A549 (cell line): ENCODE measurements around the gene SNTA1. TPM values are rescaled to one million over a fixed set of nuclear protein-coding genes. Genes with fewer than 3 reads are reported as not detected.
A peak's percentile ranks its signal among the peaks of the same experiment; 100 is the strongest.
"Not testable (repeated sequence)": the region's sequence is repeated elsewhere in the genome, so short reads cannot be mapped to it uniquely, and the experiment has no call there.

Experiments used
- ATAC-seq, 2 experiments: fragments of 200-7000 bp in 1 of 2; fragments of >200 bp in 1 of 2; cut with Nextera tagmentation in 1 of 2; cut with Tn5 transposase in 1 of 2; 3 replicates each; pipeline versions ENCODE4 v1.8.0 to v1.9.1; 2018 to 2020; ENCODE audit warnings: mild to moderate bottlenecking in 1 of 2, moderate library complexity in 1 of 2
- CTCF ChIA-PET: fragments of 300-600 bp; sonication (Branson Sonifier 250); formaldehyde crosslinking; extraction: SDS; loops from one replicate; lab custom pipeline; 2021; ENCODE audit warnings: antibody characterized with exemption, inconsistent platforms; lab: Yijun Ruan, JAX
- POLR2A ChIA-PET: fragments of 350-600 bp; formaldehyde crosslinking; extraction: SDS; loops from one replicate; lab custom pipeline; 2021; ENCODE audit warnings: antibody characterized with exemption, inconsistent platforms; lab: Yijun Ruan, JAX
- DNase-seq, 2 experiments: peaks; one replicate each; pipeline versions ENCODE4 v3.0.0 to v3.0.0-alpha.2; 2011 to 2016; ENCODE audit warnings: low read depth in 1 of 2, low spot score in 1 of 2
- FAIRE-seq: peaks from 2 replicates; lab custom pipeline; 2011; peaks lifted over from hg19 to GRCh38; lab: Jason Lieb, UNC
- H3K27ac ChIP-seq, 2 experiments: fragments of >200 bp; sonication (Bioruptor Twin); formaldehyde crosslinking; 3 replicates each; pipeline ENCODE4 v1.5.1; 2016 to 2017
- H3K4me1 ChIP-seq: fragments of >200 bp; sonication (Bioruptor Twin); formaldehyde crosslinking; 3 replicates; pipeline ENCODE4 v1.6.1; 2016
- H3K4me2 ChIP-seq: fragments of >200 bp; sonication (Bioruptor Twin); formaldehyde crosslinking; 3 replicates; pipeline ENCODE4 v1.6.1; 2016
- H3K4me3 ChIP-seq: fragments of >200 bp; sonication (Bioruptor Twin); formaldehyde crosslinking; 3 replicates; pipeline ENCODE4 v1.5.1; 2016
- H3K9me3 ChIP-seq: fragments of >200 bp; sonication (Bioruptor Twin); formaldehyde crosslinking; 3 replicates; pipeline ENCODE4 v1.6.1; 2016
- CBX8 ChIP-seq: fragments of 200-600 bp; sonication (generic); IDR thresholded peaks from 2 replicates; pipeline ENCODE4 v1.6.1; 2016
- CEBPB ChIP-seq, 2 experiments: fragments of >200 bp in 1 of 2; sonication (Bioruptor Twin) in 1 of 2; formaldehyde crosslinking in 1 of 2; IDR thresholded peaks; 2 replicates each; pipeline ENCODE4 v1.6.1; 2012 to 2016
- ESRRA ChIP-seq: fragments of 150-350 bp; IDR thresholded peaks from 2 replicates; pipeline ENCODE4 v1.6.1; 2014; ENCODE audit warnings: mild to moderate bottlenecking, low read length, borderline replicate concordance
- FOSL2 ChIP-seq, 2 experiments: fragments of 450-650 bp in 1 of 2; fragments of >200 bp in 1 of 2; sonication (Bioruptor Twin) in 1 of 2; formaldehyde crosslinking; IDR thresholded peaks; 2 replicates each; pipeline versions ENCODE4 v1.5.0 to v1.6.1; 2016 to 2020; ENCODE audit warnings: mild to moderate bottlenecking in 1 of 2, moderate library complexity in 1 of 2
- GATA3 ChIP-seq: IDR thresholded peaks from 2 replicates; pipeline ENCODE4 v1.6.1; 2012; ENCODE audit warnings: borderline replicate concordance
- HOXB13 ChIP-seq: fragments of 250-450 bp; sonication (Bioruptor Pico); IDR thresholded peaks from 2 replicates; pipeline ENCODE4 v1.5.0; 2020; ENCODE audit warnings: low read depth, mild to moderate bottlenecking, moderate library complexity
- HOXB5 ChIP-seq: fragments of 250-450 bp; sonication (Bioruptor Pico); IDR thresholded peaks from 2 replicates; pipeline ENCODE4 v1.5.0; 2020; ENCODE audit warnings: mild to moderate bottlenecking, moderate library complexity
- JUN ChIP-seq, 2 experiments: fragments of >200 bp; sonication (Bioruptor Twin); formaldehyde crosslinking; IDR thresholded peaks; 2 replicates in 1 of 2; 3 replicates in 1 of 2; pipeline ENCODE4 v1.6.1; 2016 to 2017
- JUNB ChIP-seq: fragments of >200 bp; sonication (Bioruptor Twin); formaldehyde crosslinking; IDR thresholded peaks from 2 replicates; pipeline ENCODE4 v1.6.1; 2016
- KDM1A ChIP-seq: fragments of 200-600 bp; sonication (generic); IDR thresholded peaks from 2 replicates; pipeline ENCODE4 v1.6.1; 2016; ENCODE audit warnings: low read depth, mild to moderate bottlenecking
- MAFK ChIP-seq: fragments of 450-650 bp; IDR thresholded peaks from 2 replicates; pipeline ENCODE4 v1.6.1; 2014; ENCODE audit not compliant: partially characterized antibody
- POLR2A ChIP-seq: IDR thresholded peaks from 2 replicates; pipeline ENCODE4 v1.6.1; 2012; ENCODE audit warnings: mild to moderate bottlenecking, low read length
- WGBS: methylation state at CpG from one replicate; pipeline ENCODE4 v1.1.6; 2017; ENCODE audit errors: missing lambda C conversion rate; 5-methylcytosine and 5-hydroxymethylcytosine counted together
- polyA plus RNA-seq, 4 experiments: library from polyadenylated mRNA; depleted of rRNA in 3 of 4; stranded (reverse); fragments of >200 nt; fragmentation: RNase III in 1 of 4; extraction: RNeasy Plus Mini Kit Qiagen cat#74134 plus additional on column Dnase treatment in 1 of 4; gene quantifications; 2 replicates in 3 of 4; 3 replicates in 1 of 4; pipeline ENCODE4 v1.2.3, GENCODE V29; 2011 to 2017
- TF ChIP-seq, protein P1 (sequence below): fragments of >200 bp; sonication (Bioruptor Twin); formaldehyde crosslinking; IDR thresholded peaks from 2 replicates; pipeline ENCODE4 v1.6.1; 2016
- TF ChIP-seq, protein P2 (sequence below): fragments of >200 bp; sonication (Bioruptor Twin); formaldehyde crosslinking; IDR thresholded peaks from 3 replicates; pipeline ENCODE4 v1.6.1; 2016

The SNTA1 gene
- polyA plus RNA-seq, 2 of the 4 experiments (the other 2 are of a cell fraction), result 5.6 to 6.6 TPM

DNA sequence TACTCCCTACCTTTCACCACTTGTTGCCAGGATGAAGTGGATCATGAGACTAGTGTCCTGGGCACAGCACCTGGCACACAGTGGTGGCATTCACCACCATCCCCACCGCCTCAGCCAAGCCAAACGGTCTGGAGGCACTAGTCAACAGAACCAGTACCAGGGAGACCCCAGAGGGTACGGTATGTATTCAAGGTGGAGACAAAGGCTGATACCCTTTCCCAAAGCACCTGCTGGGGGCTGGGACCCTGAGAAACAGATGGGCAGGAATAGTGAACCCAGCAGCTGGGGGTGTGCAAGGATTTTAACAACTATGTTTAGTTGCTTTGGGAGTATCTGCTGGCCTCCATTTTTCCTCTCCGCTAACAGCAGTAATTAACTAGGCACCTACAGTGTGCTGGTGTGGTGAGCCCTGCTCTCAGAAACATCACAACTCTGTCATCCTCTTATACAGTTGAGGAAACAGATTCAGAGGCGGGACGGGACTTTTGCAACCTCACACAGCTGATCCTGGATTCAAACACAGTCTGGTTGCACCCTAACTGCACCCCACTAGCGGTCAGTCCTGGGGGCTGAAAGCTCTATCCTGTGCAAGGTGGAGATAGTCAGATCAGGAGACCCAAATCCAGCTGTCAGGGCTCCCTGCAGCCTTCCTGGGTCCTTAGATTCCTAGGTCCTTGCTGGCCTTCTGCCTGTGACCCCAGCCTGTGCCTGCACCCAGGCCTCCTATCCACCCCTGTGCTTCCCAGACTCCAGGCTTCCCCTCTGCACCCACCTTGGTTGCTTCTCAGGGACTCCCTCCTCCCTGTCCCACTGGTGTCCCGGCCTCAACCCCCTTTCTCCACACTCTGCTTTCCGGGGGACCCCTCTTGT, 1.2 kb downstream of the SNTA1 start (continued):
- TF ChIP-seq FOSL2 (IDR thresholded peaks at IDR 0.05) (no peak), FOSL2 (CRISPR knock-in tag; IDR thresholded peaks at IDR 0.05) (no peak), KDM1A (no peak), HOXB13 (no peak), GATA3 (no peak), HOXB5 (CRISPR knock-in tag) (no peak), CBX8 (no peak), JUN (IDR thresholded peaks at IDR 0.05) (no peak)
- TF ChIP-seq, protein P1, sequence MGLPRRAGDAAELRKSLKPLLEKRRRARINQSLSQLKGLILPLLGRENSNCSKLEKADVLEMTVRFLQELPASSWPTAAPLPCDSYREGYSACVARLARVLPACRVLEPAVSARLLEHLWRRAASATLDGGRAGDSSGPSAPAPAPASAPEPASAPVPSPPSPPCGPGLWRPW, result no peak

- no peaks in the 10 kb centered on the region for H3K9me3 ChIP-seq
- no peak overlapping the region for H3K4me2 ChIP-seq
- H3K4me3 ChIP-seq, result no peak overlapping the region
- no peak for ATAC-seq
- FAIRE-seq, result no peak
- peak; percentile 67; the same call in 1 of the 2 replicates for TF ChIP-seq KDM1A
- TF ChIP-seq, protein P2, sequence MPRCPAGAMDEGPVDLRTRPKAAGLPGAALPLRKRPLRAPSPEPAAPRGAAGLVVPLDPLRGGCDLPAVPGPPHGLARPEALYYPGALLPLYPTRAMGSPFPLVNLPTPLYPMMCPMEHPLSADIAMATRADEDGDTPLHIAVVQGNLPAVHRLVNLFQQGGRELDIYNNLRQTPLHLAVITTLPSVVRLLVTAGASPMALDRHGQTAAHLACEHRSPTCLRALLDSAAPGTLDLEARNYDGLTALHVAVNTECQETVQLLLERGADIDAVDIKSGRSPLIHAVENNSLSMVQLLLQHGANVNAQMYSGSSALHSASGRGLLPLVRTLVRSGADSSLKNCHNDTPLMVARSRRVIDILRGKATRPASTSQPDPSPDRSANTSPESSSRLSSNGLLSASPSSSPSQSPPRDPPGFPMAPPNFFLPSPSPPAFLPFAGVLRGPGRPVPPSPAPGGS, result no peak
- DNase-seq, result no peak
- H3K27ac ChIP-seq, result no peak overlapping the region
- POLR2A ChIA-PET, result interaction anchor here (0.7 kb wide), 1 partner anchor 49 kb away, joined by 3 read pairs; the partner anchor contains the start of gene CBFA2T2
- 92% methylated on average over 7 of the region's 7 CpGs for WGBS
- H3K4me1 ChIP-seq, result peaks cover 5% of the 10 kb centered on the region; the same call in 2 of the 3 replicates
- CTCF ChIA-PET, result interaction anchor here (0.9 to 1.4 kb wide), 3 partner anchors 9 to 16 kb away, joined by 3 to 6 read pairs (median 3); no protein-coding TSS in a partner anchor
Observed at GRCh38 chr20:33441142-33441955, 2.2 kb downstream of the SNTA1 start.

DNA sequence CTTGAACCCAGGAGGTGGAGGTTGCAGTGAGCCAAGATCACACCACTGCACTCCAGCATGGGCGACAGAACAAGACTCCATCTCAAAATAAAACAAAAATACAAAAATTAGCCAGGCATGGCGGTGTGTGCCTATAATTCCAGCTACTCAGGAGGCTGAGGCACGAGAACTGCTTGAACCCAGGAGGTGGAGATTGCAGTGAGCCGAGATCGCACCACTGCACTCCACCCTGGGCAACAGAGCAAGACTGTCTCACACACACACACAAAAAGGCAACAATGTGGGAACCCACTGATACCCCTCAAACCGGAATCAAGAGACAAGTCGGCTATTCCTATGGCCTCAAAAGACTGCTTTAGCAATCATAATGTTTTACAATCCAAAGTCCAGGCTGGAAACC, 3.0 kb downstream of the SNTA1 start:
- FAIRE-seq, H3K4me1 ChIP-seq, H3K4me3 ChIP-seq, H3K9me3 ChIP-seq, ATAC-seq, DNase-seq, POLR2A ChIA-PET, H3K27ac ChIP-seq, H3K4me2 ChIP-seq: not testable (repeated sequence)
- CTCF ChIA-PET, result interaction anchor here (0.7 to 1.4 kb wide), 2 partner anchors 17 to 69 kb away, joined by 3 to 6 read pairs; no protein-coding TSS in a partner anchor
- 93% methylated on average over 7 of the region's 7 CpGs for WGBS

GRCh38 chr20:33438481-33438880, 5.1 kb downstream of the SNTA1 start:
- H3K27ac ChIP-seq, result no peak overlapping the region
- no peaks in the 10 kb centered on the region for H3K4me1 ChIP-seq
- CTCF ChIA-PET, result no interaction called here
- DNase-seq (no peak), FAIRE-seq (no peak), ATAC-seq (no peak)
- TF ChIP-seq, protein P1, result no peak
- TF ChIP-seq KDM1A, result no peak
- TF ChIP-seq JUNB, result no peak
- no peak for TF ChIP-seq POLR2A
- no peak for TF ChIP-seq CEBPB (IDR thresholded peaks at IDR 0.05)
- no peak for TF ChIP-seq ESRRA
- no peak for TF ChIP-seq MAFK
- POLR2A ChIA-PET, result no interaction called here
- 91% methylated on average over 2 of the region's 2 CpGs for WGBS
- H3K4me3 ChIP-seq, result no peak overlapping the region
- H3K4me2 ChIP-seq, result no peak overlapping the region
- no peaks in the 10 kb centered on the region for H3K9me3 ChIP-seq
